ENCODE data around the gene MAGOHB.

DNA sequence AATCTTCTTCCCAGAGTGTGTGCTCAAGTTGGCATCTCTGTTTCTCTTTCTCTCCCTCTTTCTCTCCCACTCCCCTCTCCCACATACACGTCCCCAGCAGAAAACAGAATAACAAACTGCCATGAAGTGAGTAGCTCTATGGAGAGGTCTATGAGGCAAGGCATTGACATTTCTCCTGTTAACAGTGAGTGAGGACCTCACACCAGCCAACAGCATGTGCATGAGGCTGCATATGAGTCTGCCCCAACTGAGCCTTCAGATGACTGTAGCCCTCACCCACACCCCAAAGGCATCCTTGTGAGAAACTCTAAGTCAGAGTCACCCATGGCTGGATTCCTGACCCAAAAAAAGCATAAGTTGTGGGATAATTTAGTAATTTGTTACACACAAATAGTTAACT lies 50.4 kb downstream of the MAGOHB start:
- no peak for TF ChIP-seq CEBPB (IDR thresholded peaks at IDR 0.05)
- TF ChIP-seq, protein P1, sequence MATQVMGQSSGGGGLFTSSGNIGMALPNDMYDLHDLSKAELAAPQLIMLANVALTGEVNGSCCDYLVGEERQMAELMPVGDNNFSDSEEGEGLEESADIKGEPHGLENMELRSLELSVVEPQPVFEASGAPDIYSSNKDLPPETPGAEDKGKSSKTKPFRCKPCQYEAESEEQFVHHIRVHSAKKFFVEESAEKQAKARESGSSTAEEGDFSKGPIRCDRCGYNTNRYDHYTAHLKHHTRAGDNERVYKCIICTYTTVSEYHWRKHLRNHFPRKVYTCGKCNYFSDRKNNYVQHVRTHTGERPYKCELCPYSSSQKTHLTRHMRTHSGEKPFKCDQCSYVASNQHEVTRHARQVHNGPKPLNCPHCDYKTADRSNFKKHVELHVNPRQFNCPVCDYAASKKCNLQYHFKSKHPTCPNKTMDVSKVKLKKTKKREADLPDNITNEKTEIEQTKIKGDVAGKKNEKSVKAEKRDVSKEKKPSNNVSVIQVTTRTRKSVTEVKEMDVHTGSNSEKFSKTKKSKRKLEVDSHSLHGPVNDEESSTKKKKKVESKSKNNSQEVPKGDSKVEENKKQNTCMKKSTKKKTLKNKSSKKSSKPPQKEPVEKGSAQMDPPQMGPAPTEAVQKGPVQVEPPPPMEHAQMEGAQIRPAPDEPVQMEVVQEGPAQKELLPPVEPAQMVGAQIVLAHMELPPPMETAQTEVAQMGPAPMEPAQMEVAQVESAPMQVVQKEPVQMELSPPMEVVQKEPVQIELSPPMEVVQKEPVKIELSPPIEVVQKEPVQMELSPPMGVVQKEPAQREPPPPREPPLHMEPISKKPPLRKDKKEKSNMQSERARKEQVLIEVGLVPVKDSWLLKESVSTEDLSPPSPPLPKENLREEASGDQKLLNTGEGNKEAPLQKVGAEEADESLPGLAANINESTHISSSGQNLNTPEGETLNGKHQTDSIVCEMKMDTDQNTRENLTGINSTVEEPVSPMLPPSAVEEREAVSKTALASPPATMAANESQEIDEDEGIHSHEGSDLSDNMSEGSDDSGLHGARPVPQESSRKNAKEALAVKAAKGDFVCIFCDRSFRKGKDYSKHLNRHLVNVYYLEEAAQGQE (IDR thresholded peaks at IDR 0.05; ENCODE audit: low read depth), result no peak
- TF ChIP-seq EP300 (IDR thresholded peaks at IDR 0.05; ENCODE audit: borderline replicate concordance), result no peak
- no peak for TF ChIP-seq ZBTB7A (IDR thresholded peaks at IDR 0.05; ENCODE audit: low read depth)
